Neural cell (in vitro differentiated cells): ENCODE results near the gene TENT4B. TPM values are rescaled to one million over a fixed set of nuclear protein-coding genes. Genes with fewer than 3 reads are reported as not detected.

Experiments used
- H2AFZ ChIP-seq: fragments of 200-600, 300-800 bp; sonication (generic), shearing (Covaris generic); 2 replicates; pipeline ENCODE4 v1.6.0; 2014; ENCODE audit warnings: low read depth, mild to moderate bottlenecking, antibody characterized with exemption, low read length, moderate library complexity
- H3F3A ChIP-seq: fragments of 200-600 bp; shearing (Covaris generic); 2 replicates; pipeline ENCODE4 v1.6.1; 2016; ENCODE audit warnings: mild to moderate bottlenecking, moderate library complexity, mixed read lengths, antibody characterized with exemption, low read length; ENCODE audit not compliant: insufficient read depth, poor library complexity, severe bottlenecking
- H3K27ac ChIP-seq: fragments of 200-600, 300-800 bp; sonication (generic), shearing (Covaris generic); 2 replicates; pipeline ENCODE4 v1.5.1; 2014; ENCODE audit warnings: mild to moderate bottlenecking, low read length, moderate library complexity
- H3K27me3 ChIP-seq: fragments of 300-800, 200-600 bp; sonication (generic), shearing (Covaris generic); 2 replicates; pipeline ENCODE4 v1.6.0; 2014; ENCODE audit warnings: mild to moderate bottlenecking, low read depth, low read length, moderate library complexity; ENCODE audit not compliant: insufficient read depth
- H3K36me3 ChIP-seq: fragments of 300-800, 200-600 bp; sonication (generic), shearing (Covaris generic); 2 replicates; pipeline ENCODE4 v1.5.1; 2014; ENCODE audit warnings: mild to moderate bottlenecking, antibody characterized with exemption, low read length, moderate library complexity; ENCODE audit not compliant: insufficient read depth
- H3K4me2 ChIP-seq: fragments of 300-800, 200-600 bp; sonication (generic), shearing (Covaris generic); 2 replicates; pipeline ENCODE4 v1.6.0; 2014; ENCODE audit warnings: mild to moderate bottlenecking, low read length
- H3K4me3 ChIP-seq: fragments of 300-800, 200-600 bp; sonication (generic), shearing (Covaris generic); 2 replicates; pipeline ENCODE4 v1.5.1; 2014; ENCODE audit warnings: mild to moderate bottlenecking, low read length, moderate library complexity
- H3K79me2 ChIP-seq: fragments of 200-600 bp; shearing (Covaris generic); replicated peaks from 2 replicates; pipeline ENCODE4 v1.6.0; 2014; ENCODE audit warnings: mild to moderate bottlenecking, low read length, moderate library complexity; ENCODE audit not compliant: insufficient read depth
- H3K9ac ChIP-seq: fragments of 300-800, 200-600 bp; sonication (generic), shearing (Covaris generic); 2 replicates; pipeline ENCODE4 v1.6.1; 2016; ENCODE audit warnings: mild to moderate bottlenecking, low read length, mixed read lengths
- H3K9me2 ChIP-seq: fragments of 200-600 bp; shearing (Covaris generic); 2 replicates; pipeline ENCODE4 v1.6.1; 2016; ENCODE audit warnings: mild to moderate bottlenecking, low read length, mixed read lengths; ENCODE audit not compliant: insufficient read depth
- H3K9me3 ChIP-seq: fragments of 200-600, 300-800 bp; sonication (generic), shearing (Covaris generic); 2 replicates; pipeline ENCODE4 v1.6.1; 2016; ENCODE audit warnings: mild to moderate bottlenecking, mixed run types, low read length, moderate library complexity, mixed read lengths
- H4K20me1 ChIP-seq: fragments of 200-600 bp; shearing (Covaris generic); 2 replicates; pipeline ENCODE4 v1.6.1; 2016; ENCODE audit warnings: mild to moderate bottlenecking, mixed run types; ENCODE audit not compliant: insufficient read depth
- EP300 ChIP-seq: fragments of 450-650 bp; conservative IDR thresholded peaks from 2 replicates; pipeline ENCODE4 v1.6.1; 2014; ENCODE audit warnings: antibody characterized with exemption, mild to moderate bottlenecking, moderate library complexity; ENCODE audit not compliant: poor library complexity, severe bottlenecking
- EZH2 ChIP-seq: fragments of 200-600, 300-800 bp; shearing (Covaris generic), sonication (generic); IDR thresholded peaks from 2 replicates; pipeline ENCODE4 v1.6.1; 2014; ENCODE audit warnings: antibody characterized with exemption, low read length, borderline replicate concordance, mild to moderate bottlenecking; ENCODE audit not compliant: insufficient read depth, poor library complexity, severe bottlenecking
- MXI1 ChIP-seq: fragments of 450-650 bp; conservative IDR thresholded peaks from 2 replicates; pipeline ENCODE4 v1.6.1; 2014; ENCODE audit warnings: antibody characterized with exemption, mild to moderate bottlenecking; ENCODE audit not compliant: poor library complexity, severe bottlenecking
- POLR2AphosphoS5 ChIP-seq: IDR thresholded peaks from 2 replicates; pipeline ENCODE4 v1.6.1; 2012
- RAD21 ChIP-seq: fragments of 450-650 bp; conservative IDR thresholded peaks from 2 replicates; pipeline ENCODE4 v1.6.1; 2014; ENCODE audit warnings: antibody characterized with exemption, mild to moderate bottlenecking, moderate library complexity
- SMC3 ChIP-seq: fragments of 450-650 bp; conservative IDR thresholded peaks from 2 replicates; pipeline ENCODE4 v1.6.1; 2014; ENCODE audit warnings: antibody characterized with exemption, mild to moderate bottlenecking, moderate library complexity; ENCODE audit not compliant: poor library complexity
- TAF1 ChIP-seq: IDR thresholded peaks from 2 replicates; pipeline ENCODE4 v1.6.1; 2012; ENCODE audit warnings: low read depth
- polyA plus RNA-seq: library from polyadenylated mRNA; depleted of rRNA; stranded (reverse); fragments of >200 nt; gene quantifications from 2 replicates; pipeline ENCODE4 v1.2.3, GENCODE V29; 2014
- TF ChIP-seq, protein P1 (sequence below): IDR thresholded peaks from 2 replicates; pipeline ENCODE4 v1.6.1; 2012; ENCODE audit warnings: borderline replicate concordance
- TF ChIP-seq, protein P2 (sequence below): fragments of 450-650 bp; IDR thresholded peaks from 2 replicates; pipeline ENCODE4 v1.5.1; 2014; ENCODE audit warnings: antibody characterized with exemption, mild to moderate bottlenecking, moderate library complexity; ENCODE audit not compliant: poor library complexity, severe bottlenecking

Gene TENT4B
- polyA plus RNA-seq, 1 donor from 2014 or later, result 16.9 TPM

DNA sequence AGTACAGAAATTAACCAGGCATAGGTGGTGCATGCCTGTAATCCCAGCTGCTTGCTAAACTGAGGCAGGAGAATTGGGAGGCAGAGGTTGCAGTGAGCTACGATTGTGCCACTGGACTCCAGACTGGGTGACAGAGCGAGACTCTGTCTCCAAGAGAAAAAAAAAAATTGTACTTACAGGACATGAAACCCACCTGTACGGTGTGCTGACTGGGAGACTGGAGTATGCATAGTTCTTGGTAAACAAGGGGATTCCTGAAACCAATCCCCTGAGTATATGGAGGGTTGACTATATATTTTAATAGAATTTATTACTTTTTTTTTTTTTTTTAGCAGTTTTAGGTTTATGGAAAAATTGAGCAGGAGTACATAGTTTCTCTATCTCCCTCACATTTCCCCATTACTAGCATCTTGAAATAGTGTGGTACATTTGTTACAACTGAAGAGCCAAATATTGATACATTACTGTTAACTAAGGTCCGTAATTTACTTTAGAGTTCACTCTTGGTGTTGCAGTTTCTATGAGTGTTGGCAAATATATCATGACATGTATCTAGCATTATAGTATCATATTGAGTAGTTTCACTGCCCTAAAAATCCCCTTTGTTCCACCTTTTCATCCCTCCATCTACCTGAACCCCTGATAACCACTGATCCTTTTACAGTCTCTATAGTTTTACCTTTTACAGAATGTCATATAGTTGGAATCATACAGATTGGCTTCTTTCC lies 19.3 kb downstream of the TENT4B start:
- Histone ChIP-seq H3K27me3 (no peaks in the 10 kb centered on the region), H3K9me2 (no peaks in the 10 kb centered on the region), H3K9ac (no peak overlapping the region), H3K79me2 (peaks cover 12% of the 10 kb centered on the region), H3K4me2 (no peak overlapping the region), H3K4me3 (no peak overlapping the region), H2AFZ (no peak overlapping the region), H3K9me3 (no peaks in the 10 kb centered on the region), H3K36me3 (no peaks in the 10 kb centered on the region), H3K27ac (no peak overlapping the region), H3F3A (no peaks in the 10 kb centered on the region), H4K20me1 (no peaks in the 10 kb centered on the region)
- TF ChIP-seq RAD21 (no peak), EP300 (no peak), MXI1 (no peak), EZH2 (no peak), SMC3 (no peak), POLR2AphosphoS5 (no peak), TAF1 (no peak)
- TF ChIP-seq, protein P1, sequence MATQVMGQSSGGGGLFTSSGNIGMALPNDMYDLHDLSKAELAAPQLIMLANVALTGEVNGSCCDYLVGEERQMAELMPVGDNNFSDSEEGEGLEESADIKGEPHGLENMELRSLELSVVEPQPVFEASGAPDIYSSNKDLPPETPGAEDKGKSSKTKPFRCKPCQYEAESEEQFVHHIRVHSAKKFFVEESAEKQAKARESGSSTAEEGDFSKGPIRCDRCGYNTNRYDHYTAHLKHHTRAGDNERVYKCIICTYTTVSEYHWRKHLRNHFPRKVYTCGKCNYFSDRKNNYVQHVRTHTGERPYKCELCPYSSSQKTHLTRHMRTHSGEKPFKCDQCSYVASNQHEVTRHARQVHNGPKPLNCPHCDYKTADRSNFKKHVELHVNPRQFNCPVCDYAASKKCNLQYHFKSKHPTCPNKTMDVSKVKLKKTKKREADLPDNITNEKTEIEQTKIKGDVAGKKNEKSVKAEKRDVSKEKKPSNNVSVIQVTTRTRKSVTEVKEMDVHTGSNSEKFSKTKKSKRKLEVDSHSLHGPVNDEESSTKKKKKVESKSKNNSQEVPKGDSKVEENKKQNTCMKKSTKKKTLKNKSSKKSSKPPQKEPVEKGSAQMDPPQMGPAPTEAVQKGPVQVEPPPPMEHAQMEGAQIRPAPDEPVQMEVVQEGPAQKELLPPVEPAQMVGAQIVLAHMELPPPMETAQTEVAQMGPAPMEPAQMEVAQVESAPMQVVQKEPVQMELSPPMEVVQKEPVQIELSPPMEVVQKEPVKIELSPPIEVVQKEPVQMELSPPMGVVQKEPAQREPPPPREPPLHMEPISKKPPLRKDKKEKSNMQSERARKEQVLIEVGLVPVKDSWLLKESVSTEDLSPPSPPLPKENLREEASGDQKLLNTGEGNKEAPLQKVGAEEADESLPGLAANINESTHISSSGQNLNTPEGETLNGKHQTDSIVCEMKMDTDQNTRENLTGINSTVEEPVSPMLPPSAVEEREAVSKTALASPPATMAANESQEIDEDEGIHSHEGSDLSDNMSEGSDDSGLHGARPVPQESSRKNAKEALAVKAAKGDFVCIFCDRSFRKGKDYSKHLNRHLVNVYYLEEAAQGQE, result no peak
- TF ChIP-seq, protein P2, sequence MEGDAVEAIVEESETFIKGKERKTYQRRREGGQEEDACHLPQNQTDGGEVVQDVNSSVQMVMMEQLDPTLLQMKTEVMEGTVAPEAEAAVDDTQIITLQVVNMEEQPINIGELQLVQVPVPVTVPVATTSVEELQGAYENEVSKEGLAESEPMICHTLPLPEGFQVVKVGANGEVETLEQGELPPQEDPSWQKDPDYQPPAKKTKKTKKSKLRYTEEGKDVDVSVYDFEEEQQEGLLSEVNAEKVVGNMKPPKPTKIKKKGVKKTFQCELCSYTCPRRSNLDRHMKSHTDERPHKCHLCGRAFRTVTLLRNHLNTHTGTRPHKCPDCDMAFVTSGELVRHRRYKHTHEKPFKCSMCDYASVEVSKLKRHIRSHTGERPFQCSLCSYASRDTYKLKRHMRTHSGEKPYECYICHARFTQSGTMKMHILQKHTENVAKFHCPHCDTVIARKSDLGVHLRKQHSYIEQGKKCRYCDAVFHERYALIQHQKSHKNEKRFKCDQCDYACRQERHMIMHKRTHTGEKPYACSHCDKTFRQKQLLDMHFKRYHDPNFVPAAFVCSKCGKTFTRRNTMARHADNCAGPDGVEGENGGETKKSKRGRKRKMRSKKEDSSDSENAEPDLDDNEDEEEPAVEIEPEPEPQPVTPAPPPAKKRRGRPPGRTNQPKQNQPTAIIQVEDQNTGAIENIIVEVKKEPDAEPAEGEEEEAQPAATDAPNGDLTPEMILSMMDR, result no peak

DNA sequence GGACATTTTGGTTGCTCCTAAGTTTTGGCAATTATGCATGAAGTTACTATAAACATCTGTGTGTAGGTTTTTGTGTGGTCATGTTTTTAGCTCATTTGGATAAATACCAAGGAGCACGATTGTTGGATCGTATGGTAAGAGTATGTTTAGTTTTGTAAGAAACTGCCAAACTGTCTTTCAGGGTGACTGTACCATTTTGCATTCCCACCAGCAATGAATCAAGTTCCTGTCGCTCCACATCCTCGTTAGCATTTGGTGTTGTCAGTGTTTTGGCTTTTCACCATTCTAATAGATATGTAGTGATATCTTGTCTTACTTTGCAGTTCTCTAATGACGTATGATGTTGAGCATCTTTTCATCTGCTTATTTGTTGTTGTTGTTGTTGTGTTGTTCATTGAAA lies 20.2 kb downstream of the TENT4B start:
- no peaks in the 10 kb centered on the region for H3F3A ChIP-seq
- peaks cover 6% of the 10 kb centered on the region for H3K79me2 ChIP-seq
- no peaks in the 10 kb centered on the region for H3K36me3 ChIP-seq
- H3K27ac ChIP-seq, result no peak overlapping the region
- no peaks in the 10 kb centered on the region for H3K9me3 ChIP-seq
- no peak overlapping the region for H3K9ac ChIP-seq
- H3K27me3 ChIP-seq, result no peaks in the 10 kb centered on the region
- H3K9me2 ChIP-seq, result no peaks in the 10 kb centered on the region
- H3K4me3 ChIP-seq, result no peak overlapping the region
- H4K20me1 ChIP-seq, result no peaks in the 10 kb centered on the region
- H3K4me2 ChIP-seq, result no peak overlapping the region
- TF ChIP-seq EP300, result no peak
- no peak for TF ChIP-seq MXI1
- TF ChIP-seq POLR2AphosphoS5, result no peak
- TF ChIP-seq, protein P1, result no peak
- no peak for TF ChIP-seq RAD21
- TF ChIP-seq, protein P2, result no peak
- TF ChIP-seq TAF1, result no peak
- TF ChIP-seq SMC3, result no peak
- TF ChIP-seq EZH2, result no peak
- H2AFZ ChIP-seq, result no peak overlapping the region
